CD8-positive, alpha-beta memory T cell (primary cell): ENCODE measurements around the gene EFHC2. TPM values are rescaled to one million over a fixed set of nuclear protein-coding genes. Genes with fewer than 3 reads are reported as not detected.
"Not testable (repeated sequence)": the region's sequence is repeated elsewhere in the genome, so short reads cannot be mapped to it uniquely, and the experiment has no call there.

Experiments
- CTCF ChIA-PET: fragments of 350-600 bp; sonication (Branson Sonifier 250); formaldehyde crosslinking; loops from one replicate; lab custom pipeline; 2021; ENCODE audit warnings: antibody characterized with exemption; lab: Charles Lee
- POLR2A ChIA-PET: fragments of 350-600 bp; sonication (Branson Sonifier 250); formaldehyde crosslinking; loops from one replicate; lab custom pipeline; 2021; ENCODE audit warnings: antibody characterized with exemption; lab: Charles Lee
- DNase-seq, 5 donors: peaks; one replicate each; pipeline versions ENCODE4 v3.0.0 to v3.0.0-alpha.2; 2020 to 2022; ENCODE audit warnings: mixed read lengths in 1 of 5
- H3K27ac ChIP-seq: one replicate; pipeline ENCODE4 v1.7.0; 2013; ENCODE audit warnings: low read depth, mild to moderate bottlenecking, low read length, moderate library complexity
- H3K27me3 ChIP-seq: 2 replicates; pipeline ENCODE4 v1.7.0; 2013; ENCODE audit warnings: low read length, mild to moderate bottlenecking; ENCODE audit not compliant: insufficient read depth, poor library complexity, severe bottlenecking
- H3K36me3 ChIP-seq: 2 replicates; pipeline ENCODE4 v1.7.0; 2013; ENCODE audit warnings: mild to moderate bottlenecking, low read length, moderate library complexity; ENCODE audit not compliant: insufficient read depth
- H3K4me1 ChIP-seq: 2 replicates; pipeline ENCODE4 v1.7.0; 2013; ENCODE audit warnings: mild to moderate bottlenecking, low read length, moderate library complexity; ENCODE audit not compliant: insufficient read depth
- H3K4me3 ChIP-seq: 2 replicates; pipeline ENCODE4 v1.7.0; 2013; ENCODE audit warnings: mild to moderate bottlenecking, low read length
- H3K9me3 ChIP-seq: 2 replicates; pipeline ENCODE4 v1.7.0; 2013; ENCODE audit warnings: mild to moderate bottlenecking, low read length
- H3K27ac Mint-ChIP-seq, 8 donors: one replicate each; pipeline ENCODE4 v1.8.0; 2020 to 2021; ENCODE audit warnings: mixed read lengths in 8 of 8, mild to moderate bottlenecking in 6 of 8, inconsistent platforms in 3 of 8, moderate library complexity in 3 of 8
- H3K27me3 Mint-ChIP-seq, 2 donors: one replicate each; pipeline ENCODE4 v1.8.0; 2020 to 2021; ENCODE audit warnings: mixed read lengths in 2 of 2, mild to moderate bottlenecking in 1 of 2, moderate library complexity in 1 of 2
- H3K36me3 Mint-ChIP-seq, 3 donors: one replicate each; pipeline ENCODE4 v1.8.0; 2020 to 2021; ENCODE audit warnings: mixed read lengths in 3 of 3, inconsistent platforms in 1 of 3, mild to moderate bottlenecking in 1 of 3
- H3K4me1 Mint-ChIP-seq, 3 donors: one replicate each; pipeline ENCODE4 v1.8.0; 2020 to 2021; ENCODE audit warnings: mixed read lengths in 3 of 3, inconsistent platforms in 1 of 3, mild to moderate bottlenecking in 1 of 3
- H3K4me3 Mint-ChIP-seq, 7 donors: one replicate each; pipeline ENCODE4 v1.8.0; 2020 to 2021; ENCODE audit warnings: mixed read lengths in 7 of 7, mild to moderate bottlenecking in 6 of 7, moderate library complexity in 4 of 7, inconsistent platforms in 2 of 7
- H3K9me3 Mint-ChIP-seq, 5 donors: one replicate each; pipeline ENCODE4 v1.8.0; 2020 to 2022; ENCODE audit warnings: mixed read lengths in 5 of 5, mild to moderate bottlenecking in 3 of 5, moderate library complexity in 2 of 5, inconsistent platforms in 1 of 5
- polyA plus RNA-seq: library from polyadenylated mRNA; unstranded; fragments of 300-500 nt; fragmentation: Illumina TruSeq; gene quantifications from one replicate; pipeline ENCODE4 v1.2.3, GENCODE V29; 2021
- total RNA-seq, 2 experiments: library from RNA; stranded (reverse); gene quantifications; one replicate each; pipeline ENCODE4 v1.2.3, GENCODE V29; 2021

EFHC2 gene
- total and polyA plus RNA-seq, 3 experiments from 2014 or later: 0.18 to 3.5 (median 0.20) TPM

DNA sequence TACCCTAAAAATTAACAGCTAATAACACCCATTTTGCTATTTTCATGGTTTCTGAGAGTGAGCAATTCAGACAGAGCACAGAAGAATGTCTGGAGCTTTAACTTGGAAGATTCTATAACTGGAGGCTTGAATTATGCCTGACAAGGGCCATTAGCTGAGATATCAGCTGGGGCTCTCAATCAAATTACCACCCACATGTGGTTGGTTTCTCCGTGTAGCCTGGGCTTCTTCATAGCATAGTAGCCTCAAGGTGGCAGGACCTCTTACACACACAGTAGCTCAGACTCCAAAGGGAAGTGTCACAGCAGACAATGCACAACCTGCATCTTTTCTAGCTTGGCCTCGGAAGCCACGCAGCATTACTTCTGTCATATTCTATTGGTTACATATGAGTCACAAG lies 127.3 kb downstream of the EFHC2 start:
- DNase-seq: no peak
- H3K4me3 ChIP-seq: no peak overlapping the region
- Mint-ChIP-seq H3K27ac (no peak overlapping the region), H3K9me3 (no peaks in the 10 kb centered on the region), H3K36me3 (no peaks in the 10 kb centered on the region), H3K4me3 (no peak overlapping the region), H3K4me1 (no peaks in the 10 kb centered on the region), H3K27me3 (peaks cover 0 to 16% of the 10 kb centered on the region in 2 donors)
- H3K27ac ChIP-seq: no peak overlapping the region
- H3K27me3 ChIP-seq: no peaks in the 10 kb centered on the region
- no peaks in the 10 kb centered on the region for H3K9me3 ChIP-seq
- H3K4me1 ChIP-seq: no peaks in the 10 kb centered on the region
- POLR2A ChIA-PET: no interaction called here
- CTCF ChIA-PET: no interaction called here
- H3K36me3 ChIP-seq: no peaks in the 10 kb centered on the region

DNA sequence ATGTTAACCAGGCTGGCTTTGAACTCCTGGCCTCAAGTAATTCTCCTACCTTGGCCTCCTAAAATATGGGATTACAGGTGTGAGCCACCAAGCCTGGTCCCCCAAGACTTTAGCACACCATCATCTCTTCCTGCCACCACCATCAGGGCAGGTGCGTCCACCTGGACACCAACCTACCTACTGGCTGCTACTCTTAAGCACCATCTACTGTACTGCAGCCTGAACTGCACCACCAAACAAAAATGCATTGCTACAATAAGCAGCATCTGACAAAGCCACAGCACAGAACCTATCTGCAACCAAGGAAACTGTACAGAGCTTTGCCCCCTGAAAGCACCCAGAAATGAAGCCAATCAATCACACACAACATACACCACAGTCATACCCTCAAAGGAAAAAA lies 139.7 kb downstream of the EFHC2 start:
- no peak for DNase-seq
- Mint-ChIP-seq H3K27me3 (peaks cover 0 to 13% of the 10 kb centered on the region in 2 donors), H3K9me3 (peaks cover 0 to 8% (median 0%) of the 10 kb centered on the region in 5 donors), H3K36me3 (peaks cover 0 to 12% (median 0%) of the 10 kb centered on the region in 3 donors), H3K4me3 (no peak overlapping the region), H3K27ac (peak overlapping the region in 1 of 8 donors; percentile 20), H3K4me1 (no peaks in the 10 kb centered on the region)
- no peak overlapping the region for H3K4me3 ChIP-seq
- CTCF ChIA-PET: no interaction called here
- H3K4me1 ChIP-seq: no peaks in the 10 kb centered on the region
- no peaks in the 10 kb centered on the region for H3K36me3 ChIP-seq
- no peak overlapping the region for H3K27ac ChIP-seq
- H3K27me3 ChIP-seq: no peaks in the 10 kb centered on the region
- no peaks in the 10 kb centered on the region for H3K9me3 ChIP-seq
- POLR2A ChIA-PET: no interaction called here

DNA sequence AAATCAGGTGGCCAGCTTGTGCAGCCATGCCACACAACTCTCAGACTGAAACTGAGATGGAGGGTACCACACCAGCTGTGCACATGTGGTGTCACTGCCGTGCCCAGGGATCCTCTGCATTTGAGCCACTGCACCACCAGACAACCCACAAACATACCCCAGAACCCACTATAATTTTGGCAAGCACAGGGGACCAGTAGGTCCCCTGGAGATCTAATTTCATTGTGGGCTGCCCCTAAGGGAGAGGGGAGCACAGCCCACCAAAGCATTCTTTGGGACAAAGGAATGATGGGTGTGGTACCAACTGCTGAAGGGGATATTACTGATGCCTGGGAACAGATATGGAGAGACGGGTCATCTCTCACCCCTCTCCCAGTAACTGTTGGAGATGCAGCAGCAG lies 140.9 kb downstream of the EFHC2 start:
- peaks cover 0 to 8% (median 0%) of the 10 kb centered on the region in 5 donors for H3K9me3 Mint-ChIP-seq
- no peaks in the 10 kb centered on the region for H3K36me3 ChIP-seq
- ChIA-PET CTCF (no interaction called here), POLR2A (no interaction called here)
- H3K27ac ChIP-seq: no peak overlapping the region
- no peaks in the 10 kb centered on the region for H3K27me3 ChIP-seq
- H3K9me3 ChIP-seq: no peaks in the 10 kb centered on the region
- peaks cover 0 to 3% (median 0%) of the 10 kb centered on the region in 3 donors for H3K4me1 Mint-ChIP-seq
- peaks cover 0 to 15% of the 10 kb centered on the region in 2 donors for H3K27me3 Mint-ChIP-seq
- DNase-seq: no peak
- H3K36me3 Mint-ChIP-seq: peaks cover 0 to 12% (median 0%) of the 10 kb centered on the region in 3 donors
- no peak overlapping the region for H3K4me3 Mint-ChIP-seq
- H3K4me1 ChIP-seq: no peaks in the 10 kb centered on the region
- no peak overlapping the region for H3K4me3 ChIP-seq
- no peak overlapping the region for H3K27ac Mint-ChIP-seq

DNA sequence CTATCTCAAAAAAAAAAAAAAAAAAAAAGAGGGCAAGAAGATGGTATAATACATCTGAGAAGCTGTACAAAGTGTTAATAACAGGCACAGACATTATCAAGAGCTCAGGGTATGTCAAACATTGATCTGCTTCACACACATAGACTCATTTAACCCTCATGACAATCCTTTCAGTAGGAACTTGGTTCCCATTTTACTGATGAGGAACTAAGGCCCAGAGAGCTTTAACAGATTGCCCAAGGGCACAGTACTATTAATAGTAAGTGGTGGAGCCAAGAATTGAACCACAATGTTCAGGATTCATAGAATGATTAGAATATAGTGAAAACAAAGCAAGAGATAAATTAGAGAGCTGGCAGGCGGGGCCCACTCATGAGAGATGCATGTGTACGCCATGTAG lies 154.4 kb downstream of the EFHC2 start:
- H3K27ac ChIP-seq: no peak overlapping the region
- Mint-ChIP-seq H3K4me1 (no peaks in the 10 kb centered on the region), H3K36me3 (peaks cover 0 to 2% (median 0%) of the 10 kb centered on the region in 3 donors), H3K27ac (no peak overlapping the region), H3K9me3 (no peaks in the 10 kb centered on the region), H3K4me3 (no peak overlapping the region), H3K27me3 (peaks cover 0 to 1% of the 10 kb centered on the region in 2 donors)
- no peaks in the 10 kb centered on the region for H3K27me3 ChIP-seq
- H3K4me3 ChIP-seq: no peak overlapping the region
- ChIA-PET CTCF (no interaction called here), POLR2A (no interaction called here)
- no peak for DNase-seq
- H3K4me1 ChIP-seq: no peaks in the 10 kb centered on the region
- H3K36me3 ChIP-seq: no peaks in the 10 kb centered on the region
- H3K9me3 ChIP-seq: no peaks in the 10 kb centered on the region

DNA sequence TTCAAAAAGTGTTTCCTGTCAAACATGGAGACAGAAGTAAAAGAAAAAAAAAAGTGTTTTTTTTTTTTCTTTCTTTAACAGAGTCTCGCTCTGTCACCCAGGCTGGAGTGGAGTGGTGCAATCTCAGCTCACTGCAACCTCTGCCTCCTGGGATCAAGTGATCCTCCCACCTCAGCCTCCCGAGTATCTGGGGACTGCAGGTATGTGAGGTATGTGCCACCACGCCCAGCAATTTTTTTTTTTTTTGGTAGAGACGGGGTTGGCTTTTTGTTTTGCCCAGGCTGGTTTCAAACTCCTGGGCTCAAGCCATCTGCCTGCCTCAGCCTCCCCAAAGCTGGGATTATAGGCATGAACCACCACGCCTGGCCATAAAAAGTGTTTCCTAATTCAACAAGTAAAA lies 155.6 kb downstream of the EFHC2 start:
- POLR2A ChIA-PET: not testable (repeated sequence)

DNA sequence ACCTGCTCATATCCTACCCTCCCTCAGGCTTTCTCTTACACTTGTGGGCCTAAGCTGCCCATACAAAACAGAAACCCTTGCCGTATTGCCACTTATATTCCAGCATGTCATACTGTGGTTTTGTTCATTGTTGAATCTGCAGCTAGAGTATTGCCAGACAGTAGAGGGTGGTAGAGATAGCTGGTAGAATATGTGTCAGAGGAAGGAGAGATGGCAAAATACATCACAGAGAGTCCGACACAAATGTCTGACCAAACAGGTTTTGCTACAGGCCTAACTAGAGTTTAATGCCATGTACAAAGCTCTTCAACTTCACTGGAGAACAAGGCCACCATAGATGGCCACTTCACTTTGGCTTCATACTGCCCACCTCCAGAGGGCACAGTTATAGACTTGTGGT lies 160.1 kb downstream of the EFHC2 start:
- no peaks in the 10 kb centered on the region for H3K36me3 ChIP-seq
- CTCF ChIA-PET: no interaction called here
- Mint-ChIP-seq H3K27ac (peak overlapping the region in 1 of 8 donors; percentile 65), H3K4me3 (no peak overlapping the region), H3K36me3 (no peaks in the 10 kb centered on the region), H3K4me1 (no peaks in the 10 kb centered on the region), H3K9me3 (no peaks in the 10 kb centered on the region), H3K27me3 (no peaks in the 10 kb centered on the region)
- POLR2A ChIA-PET: no interaction called here
- no peak for DNase-seq
- no peak overlapping the region for H3K27ac ChIP-seq
- H3K27me3 ChIP-seq: no peaks in the 10 kb centered on the region
- no peak overlapping the region for H3K4me3 ChIP-seq
- no peaks in the 10 kb centered on the region for H3K4me1 ChIP-seq
- no peaks in the 10 kb centered on the region for H3K9me3 ChIP-seq

More for the DNA sequence above, 155.6 kb downstream of the EFHC2 start:
- H3K4me3 ChIP-seq, H3K9me3 ChIP-seq, H3K4me1 Mint-ChIP-seq, H3K9me3 Mint-ChIP-seq, CTCF ChIA-PET, H3K27me3 ChIP-seq, H3K4me3 Mint-ChIP-seq, DNase-seq, H3K27me3 Mint-ChIP-seq, H3K4me1 ChIP-seq, H3K36me3 Mint-ChIP-seq, H3K27ac Mint-ChIP-seq, H3K27ac ChIP-seq, H3K36me3 ChIP-seq: not testable (repeated sequence)

DNA sequence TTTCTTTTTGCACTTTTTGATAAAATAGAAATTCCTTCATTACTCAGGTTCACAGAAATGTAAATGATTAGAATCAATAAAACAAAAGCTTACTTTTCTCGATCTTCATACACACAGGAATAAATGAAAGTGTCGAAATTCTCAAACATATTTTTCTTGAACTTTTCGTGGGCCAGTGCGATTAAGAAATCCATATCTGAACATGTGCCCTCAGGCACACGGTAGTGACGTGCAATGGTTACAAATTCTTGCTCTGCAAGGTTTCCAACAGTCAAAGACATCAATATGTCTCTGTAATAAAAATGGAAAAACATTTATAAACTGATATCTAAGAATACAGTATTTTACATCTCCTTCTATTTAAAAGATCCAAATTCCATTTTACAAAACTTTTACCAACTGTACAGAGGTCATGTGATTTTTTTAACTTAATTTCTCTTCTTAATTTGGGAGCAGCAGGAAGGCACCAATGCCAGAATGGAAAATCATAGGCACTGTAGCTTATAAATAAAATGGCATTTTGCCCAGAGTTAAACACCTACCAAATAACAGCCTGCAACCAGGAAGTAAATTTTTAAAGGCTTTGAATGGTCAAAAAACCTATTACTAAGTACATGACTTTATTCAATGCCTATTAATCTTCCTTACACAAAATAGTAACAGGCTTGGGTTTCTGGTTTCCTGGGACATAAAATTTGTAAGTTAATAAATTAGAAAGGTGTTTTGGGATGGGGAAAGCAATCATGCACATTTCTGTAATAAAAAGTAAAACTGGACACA lies 165.0 kb downstream of the EFHC2 start:
- ChIA-PET POLR2A (no interaction called here), CTCF (no interaction called here)
- DNase-seq: no peak
- peaks cover 3 to 7% of the 10 kb centered on the region in 2 donors for H3K27me3 Mint-ChIP-seq
- no peaks in the 10 kb centered on the region for H3K9me3 ChIP-seq
- H3K27ac ChIP-seq: no peak overlapping the region
- no peaks in the 10 kb centered on the region for H3K36me3 ChIP-seq
- H3K27me3 ChIP-seq: no peaks in the 10 kb centered on the region
- no peaks in the 10 kb centered on the region for H3K4me1 Mint-ChIP-seq
- H3K36me3 Mint-ChIP-seq: peaks cover 0 to 11% (median 1%) of the 10 kb centered on the region in 3 donors
- H3K4me3 ChIP-seq: no peak overlapping the region
- peaks cover 3 to 8% (median 7%) of the 10 kb centered on the region in 5 donors for H3K9me3 Mint-ChIP-seq
- H3K27ac Mint-ChIP-seq: peak overlapping the region in 1 of 8 donors; percentile 30
- no peaks in the 10 kb centered on the region for H3K4me1 ChIP-seq
- no peak overlapping the region for H3K4me3 Mint-ChIP-seq

DNA sequence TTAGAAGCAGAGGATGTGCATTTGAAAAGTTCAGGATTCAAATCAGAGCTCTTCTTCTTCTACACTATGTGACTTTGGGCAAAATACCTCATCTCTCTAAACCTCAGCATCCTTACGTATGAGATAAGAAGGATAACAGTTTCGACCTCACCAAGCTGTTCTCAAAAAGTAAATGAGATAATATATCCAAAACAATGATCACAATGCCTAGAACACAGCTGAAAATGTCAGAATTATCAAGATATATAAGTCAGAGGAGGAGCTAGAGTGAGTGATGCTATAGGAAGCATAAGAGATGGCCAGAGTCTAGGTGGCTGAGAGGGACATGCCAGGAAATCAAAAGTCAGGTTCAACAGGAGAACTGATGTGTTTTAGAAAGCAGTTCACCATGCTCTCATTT lies 168.0 kb downstream of the EFHC2 start:
- peak overlapping the region in 1 of 8 donors; percentile 38 for H3K27ac Mint-ChIP-seq

More for the DNA sequence above, 168.0 kb downstream of the EFHC2 start:
- peaks cover 3 to 8% (median 7%) of the 10 kb centered on the region in 5 donors for H3K9me3 Mint-ChIP-seq
- peaks cover 0 to 11% (median 1%) of the 10 kb centered on the region in 3 donors for H3K36me3 Mint-ChIP-seq
- H3K27me3 Mint-ChIP-seq: peaks cover 3 to 10% of the 10 kb centered on the region in 2 donors
- no peak overlapping the region for H3K4me3 ChIP-seq
- H3K4me1 ChIP-seq: no peaks in the 10 kb centered on the region
- H3K9me3 ChIP-seq: no peaks in the 10 kb centered on the region
- ChIA-PET CTCF (no interaction called here), POLR2A (no interaction called here)
- no peak overlapping the region for H3K27ac ChIP-seq
- no peaks in the 10 kb centered on the region for H3K27me3 ChIP-seq
- H3K36me3 ChIP-seq: no peaks in the 10 kb centered on the region
- DNase-seq: no peak
- no peak overlapping the region for H3K4me3 Mint-ChIP-seq
- H3K4me1 Mint-ChIP-seq: no peaks in the 10 kb centered on the region
